ENCODE data around the gene PARS2.

DNA sequence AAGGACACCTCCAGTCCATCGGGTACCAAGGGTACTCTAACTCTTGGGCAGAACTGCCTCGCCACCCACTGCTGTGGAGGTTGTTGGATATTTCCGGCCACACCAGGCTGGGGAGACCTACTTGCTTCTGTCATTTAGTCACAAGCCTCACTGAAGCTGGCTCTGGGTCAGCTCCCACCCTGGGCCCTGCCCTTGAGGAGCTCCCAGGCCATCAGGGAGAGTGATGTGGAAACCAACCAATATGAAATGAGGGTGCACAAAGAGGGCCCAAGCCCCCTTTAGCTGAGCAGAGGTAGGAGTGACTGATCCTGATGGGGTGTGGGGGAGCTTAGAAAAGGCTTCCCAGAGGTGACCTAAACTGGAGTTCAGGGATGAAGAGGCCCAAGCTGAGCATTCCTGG is 19.6 kb downstream of the PARS2 start:
- TF ChIP-seq, protein P1, sequence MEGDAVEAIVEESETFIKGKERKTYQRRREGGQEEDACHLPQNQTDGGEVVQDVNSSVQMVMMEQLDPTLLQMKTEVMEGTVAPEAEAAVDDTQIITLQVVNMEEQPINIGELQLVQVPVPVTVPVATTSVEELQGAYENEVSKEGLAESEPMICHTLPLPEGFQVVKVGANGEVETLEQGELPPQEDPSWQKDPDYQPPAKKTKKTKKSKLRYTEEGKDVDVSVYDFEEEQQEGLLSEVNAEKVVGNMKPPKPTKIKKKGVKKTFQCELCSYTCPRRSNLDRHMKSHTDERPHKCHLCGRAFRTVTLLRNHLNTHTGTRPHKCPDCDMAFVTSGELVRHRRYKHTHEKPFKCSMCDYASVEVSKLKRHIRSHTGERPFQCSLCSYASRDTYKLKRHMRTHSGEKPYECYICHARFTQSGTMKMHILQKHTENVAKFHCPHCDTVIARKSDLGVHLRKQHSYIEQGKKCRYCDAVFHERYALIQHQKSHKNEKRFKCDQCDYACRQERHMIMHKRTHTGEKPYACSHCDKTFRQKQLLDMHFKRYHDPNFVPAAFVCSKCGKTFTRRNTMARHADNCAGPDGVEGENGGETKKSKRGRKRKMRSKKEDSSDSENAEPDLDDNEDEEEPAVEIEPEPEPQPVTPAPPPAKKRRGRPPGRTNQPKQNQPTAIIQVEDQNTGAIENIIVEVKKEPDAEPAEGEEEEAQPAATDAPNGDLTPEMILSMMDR (IDR thresholded peaks at IDR 0.05) = no peak
- no peak for TF ChIP-seq POLR2A (IDR thresholded peaks at IDR 0.05)
